Renal pelvis (tissue), 4 donors: Measurements from ENCODE around the gene VPS37B. TPM values are rescaled to one million over a fixed set of nuclear protein-coding genes. Genes with fewer than 3 reads are reported as not detected.
"Not testable (repeated sequence)": the region's sequence is repeated elsewhere in the genome, so short reads cannot be mapped to it uniquely, and the experiment has no call there.

Source experiments
- DNase-seq: peaks from one replicate; pipeline ENCODE4 v3.0.0-alpha.2; 2013
- polyA plus RNA-seq, 3 donors: library from polyadenylated mRNA; unstranded; fragments of 120-200 nt; gene quantifications; one replicate each; pipeline ENCODE4 v1.2.1, GENCODE V29; 2013; ENCODE audit not compliant: insufficient read length in 3 of 3

VPS37B gene
- polyA plus RNA-seq, 3 donors, result 23.8 to 30.0 (median 26.4) TPM

GRCh38 chr12:122886851-122887818, 8.8 kb downstream of the VPS37B start:
- no peak for DNase-seq

- DNase-seq, result no peak
Observed at GRCh38 chr12:122886161-122886560, 9.8 kb downstream of the VPS37B start.

GRCh38 chr12:122884860-122885259, 11.1 kb downstream of the VPS37B start:
- no peak for DNase-seq

- DNase-seq, result no peak
Observed at GRCh38 chr12:122884091-122884826, 11.7 kb downstream of the VPS37B start.

- DNase-seq, result no peak
Observed at GRCh38 chr12:122882908-122883558, 12.9 kb downstream of the VPS37B start.

- peak; percentile 65 for DNase-seq
Observed at GRCh38 chr12:122880668-122881067, 15.3 kb downstream of the VPS37B start.

- no peak for DNase-seq
Observed at GRCh38 chr12:122880155-122880667, 15.7 kb downstream of the VPS37B start.

- DNase-seq, result no peak
Observed at GRCh38 chr12:122878780-122879612, 16.9 kb downstream of the VPS37B start.

- no peak for DNase-seq
Observed at GRCh38 chr12:122876731-122877130, 19.2 kb downstream of the VPS37B start.

- DNase-seq, result not testable (repeated sequence)
Observed at GRCh38 chr12:122876281-122876680, 19.6 kb downstream of the VPS37B start.

GRCh38 chr12:122875590-122876220, 20.2 kb downstream of the VPS37B start:
- DNase-seq, result no peak

GRCh38 chr12:122874081-122874480, 21.8 kb downstream of the VPS37B start:
- no peak for DNase-seq

- no peak for DNase-seq
Observed at GRCh38 chr12:122873540-122873939, 22.4 kb downstream of the VPS37B start.

GRCh38 chr12:122872815-122873361, 23.0 kb downstream of the VPS37B start:
- DNase-seq, result no peak

GRCh38 chr12:122871851-122872780, 23.8 kb downstream of the VPS37B start:
- DNase-seq, result no peak

- DNase-seq, result no peak
Observed at GRCh38 chr12:122870867-122871664, 24.9 kb downstream of the VPS37B start.

- DNase-seq, result no peak
Observed at GRCh38 chr12:122870163-122870842, 25.6 kb downstream of the VPS37B start.
